IPS-15b (cell line): Measurements from ENCODE around the gene POFUT2.

Experiments used
- H3K27me3 ChIP-seq: one replicate; pipeline ENCODE4 v1.6.1; 2013; ENCODE audit warnings: low read length; ENCODE audit not compliant: control insufficient read depth, insufficient read depth
- H3K36me3 ChIP-seq: one replicate; pipeline ENCODE4 v1.6.1; 2013; ENCODE audit warnings: low read length; ENCODE audit not compliant: control insufficient read depth, insufficient read depth
- H3K4me1 ChIP-seq: one replicate; pipeline ENCODE4 v1.6.1; 2013; ENCODE audit warnings: mild to moderate bottlenecking, low read length; ENCODE audit not compliant: control insufficient read depth, insufficient read depth
- H3K4me3 ChIP-seq: one replicate; pipeline ENCODE4 v1.5.1; 2013; ENCODE audit warnings: low read depth, low read length
- H3K9ac ChIP-seq: one replicate; pipeline ENCODE4 v1.6.1; 2013; ENCODE audit warnings: low read depth, mild to moderate bottlenecking, low read length
- H3K9me3 ChIP-seq: one replicate; pipeline ENCODE4 v1.6.1; 2013; ENCODE audit warnings: mild to moderate bottlenecking, low read length; ENCODE audit not compliant: control insufficient read depth, insufficient read depth

Gene POFUT2

DNA sequence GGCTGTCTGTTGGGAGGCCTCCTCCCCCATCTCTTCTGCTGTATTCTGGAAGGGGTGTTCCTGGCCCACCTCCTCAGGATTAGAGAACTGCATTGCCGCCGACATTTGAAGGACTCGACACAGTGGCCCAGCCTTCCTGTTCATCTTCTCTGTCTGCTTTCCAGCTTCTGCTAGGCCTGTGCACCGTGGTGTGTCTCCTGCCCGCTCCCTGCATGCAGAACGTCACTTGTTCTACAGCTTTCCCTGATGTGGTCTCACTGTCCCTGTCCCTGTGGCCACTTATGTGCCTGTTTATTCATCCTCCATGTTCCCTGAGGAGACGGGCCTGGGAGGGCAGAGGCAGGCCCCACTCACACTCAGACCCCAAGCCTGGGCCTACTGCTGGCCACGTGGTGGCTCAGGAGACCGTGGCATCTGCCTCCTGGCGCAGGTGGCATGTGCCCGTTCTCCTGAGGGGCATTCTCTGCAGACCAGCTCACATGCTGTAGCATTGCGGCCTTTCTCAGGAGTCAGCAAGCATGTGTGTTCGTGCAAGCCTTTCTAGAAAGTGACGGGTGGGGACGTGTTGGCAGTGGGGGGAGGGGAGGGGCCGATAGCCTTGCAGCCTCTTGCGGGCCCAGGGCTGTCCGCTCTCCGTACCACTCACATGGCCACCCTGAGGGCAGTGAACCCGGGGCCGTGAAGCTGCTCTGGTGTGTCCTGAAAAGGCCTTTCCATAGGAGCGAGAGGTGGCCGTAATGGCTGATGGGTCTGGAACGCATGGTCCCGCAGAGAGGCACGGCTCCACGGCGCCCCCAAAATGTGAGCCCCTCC, 35.9 kb downstream of the POFUT2 start:
- H3K9me3 ChIP-seq, result no peaks in the 10 kb centered on the region
- no peak overlapping the region for H3K4me3 ChIP-seq
- no peak overlapping the region for H3K9ac ChIP-seq
- peaks cover 5% of the 10 kb centered on the region for H3K4me1 ChIP-seq
- H3K36me3 ChIP-seq, result no peaks in the 10 kb centered on the region
- H3K27me3 ChIP-seq, result no peaks in the 10 kb centered on the region

DNA sequence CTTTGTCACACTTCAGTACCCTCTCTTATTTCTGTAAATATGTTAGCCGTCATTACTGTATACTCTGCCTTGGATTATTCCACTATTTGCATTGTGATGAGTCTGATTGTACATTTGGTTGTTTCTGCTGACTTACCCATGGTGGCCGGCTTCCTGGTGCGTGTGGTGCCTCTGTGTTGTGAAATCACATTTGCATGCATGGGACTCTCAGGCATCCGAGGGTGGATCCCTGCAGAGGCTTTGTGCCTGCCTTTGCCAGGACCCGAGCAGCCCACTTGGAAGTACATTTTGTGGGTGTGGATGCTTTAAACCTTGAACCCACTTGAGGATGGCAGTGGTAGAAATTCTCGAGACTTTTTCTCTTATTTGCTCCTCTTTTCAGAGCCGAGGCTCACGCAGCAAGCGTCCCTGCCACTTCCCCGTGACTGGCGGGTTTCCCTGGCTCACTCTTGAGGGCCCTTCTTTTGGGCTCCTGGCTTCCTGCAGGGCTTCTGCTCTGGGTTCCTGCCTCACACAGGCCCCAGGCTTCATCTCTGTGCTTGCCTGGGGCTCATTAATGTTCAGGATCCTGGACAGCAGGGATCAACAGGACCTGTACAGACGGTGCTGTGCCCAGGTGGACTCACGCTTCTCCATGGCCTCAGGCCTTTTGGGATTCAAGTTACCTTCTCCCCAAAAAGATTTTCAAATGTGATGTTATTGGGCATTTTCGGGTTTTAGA, 36.6 kb downstream of the POFUT2 start:
- Histone ChIP-seq H3K9ac (no peak overlapping the region), H3K36me3 (no peaks in the 10 kb centered on the region), H3K4me3 (no peak overlapping the region), H3K4me1 (peaks cover 5% of the 10 kb centered on the region), H3K9me3 (no peaks in the 10 kb centered on the region), H3K27me3 (no peaks in the 10 kb centered on the region)

GRCh38 chr21:45250272-45250671, 37.4 kb downstream of the POFUT2 start:
- no peak overlapping the region for H3K4me3 ChIP-seq
- H3K36me3 ChIP-seq, result no peaks in the 10 kb centered on the region
- peaks cover 5% of the 10 kb centered on the region for H3K4me1 ChIP-seq
- no peaks in the 10 kb centered on the region for H3K27me3 ChIP-seq
- no peak overlapping the region for H3K9ac ChIP-seq
- no peaks in the 10 kb centered on the region for H3K9me3 ChIP-seq

DNA sequence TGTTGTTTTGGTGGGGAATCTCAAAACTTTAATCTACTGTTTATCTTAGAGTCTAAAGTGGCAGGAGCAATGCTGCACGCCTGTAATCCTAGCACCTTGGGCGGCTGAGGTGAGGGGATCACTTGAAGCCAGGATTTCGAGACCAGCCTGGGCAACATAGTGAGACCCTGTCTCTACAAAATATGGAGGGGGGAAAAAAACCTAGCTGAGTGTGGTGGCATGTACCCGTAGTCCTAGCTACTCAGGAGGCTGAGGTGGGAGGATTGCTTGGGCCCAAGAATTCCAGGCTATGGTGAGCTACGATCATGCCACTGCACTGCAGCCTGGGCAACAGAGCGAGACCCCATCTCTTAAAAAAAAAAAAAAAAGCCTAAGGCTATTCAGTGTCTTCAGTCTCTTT, 38.1 kb downstream of the POFUT2 start:
- H3K4me1 ChIP-seq, result peaks cover 5% of the 10 kb centered on the region
- no peaks in the 10 kb centered on the region for H3K9me3 ChIP-seq
- no peaks in the 10 kb centered on the region for H3K27me3 ChIP-seq
- no peak overlapping the region for H3K4me3 ChIP-seq
- H3K9ac ChIP-seq, result no peak overlapping the region
- no peaks in the 10 kb centered on the region for H3K36me3 ChIP-seq

DNA sequence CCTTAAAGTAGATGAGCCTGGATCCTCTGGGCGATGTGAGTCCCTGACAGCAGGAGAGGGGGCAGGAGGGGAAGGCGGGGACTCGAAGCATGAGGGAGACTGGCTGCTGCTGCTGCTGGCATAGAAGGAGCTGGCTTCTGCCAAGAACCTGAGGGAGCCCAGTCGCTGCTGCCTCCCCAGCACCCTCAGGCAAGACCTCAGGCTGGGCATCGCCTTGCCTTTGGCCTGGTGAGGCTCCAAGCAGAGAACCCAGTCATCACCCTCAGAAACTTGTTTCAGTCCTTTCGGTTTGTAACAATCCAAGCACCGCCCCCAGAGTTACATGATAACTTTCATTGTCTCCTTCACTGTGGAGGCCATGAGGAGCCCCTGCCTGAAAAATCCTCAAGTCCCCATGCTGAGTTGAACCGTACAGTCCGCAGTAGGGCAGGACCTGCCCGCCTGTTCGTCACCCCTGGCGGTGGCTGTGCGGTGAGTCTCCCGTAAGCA, 38.8 kb downstream of the POFUT2 start:
- peaks cover 5% of the 10 kb centered on the region for H3K4me1 ChIP-seq
- no peak overlapping the region for H3K4me3 ChIP-seq
- H3K9me3 ChIP-seq, result no peaks in the 10 kb centered on the region
- no peaks in the 10 kb centered on the region for H3K36me3 ChIP-seq
- no peaks in the 10 kb centered on the region for H3K27me3 ChIP-seq
- no peak overlapping the region for H3K9ac ChIP-seq

DNA sequence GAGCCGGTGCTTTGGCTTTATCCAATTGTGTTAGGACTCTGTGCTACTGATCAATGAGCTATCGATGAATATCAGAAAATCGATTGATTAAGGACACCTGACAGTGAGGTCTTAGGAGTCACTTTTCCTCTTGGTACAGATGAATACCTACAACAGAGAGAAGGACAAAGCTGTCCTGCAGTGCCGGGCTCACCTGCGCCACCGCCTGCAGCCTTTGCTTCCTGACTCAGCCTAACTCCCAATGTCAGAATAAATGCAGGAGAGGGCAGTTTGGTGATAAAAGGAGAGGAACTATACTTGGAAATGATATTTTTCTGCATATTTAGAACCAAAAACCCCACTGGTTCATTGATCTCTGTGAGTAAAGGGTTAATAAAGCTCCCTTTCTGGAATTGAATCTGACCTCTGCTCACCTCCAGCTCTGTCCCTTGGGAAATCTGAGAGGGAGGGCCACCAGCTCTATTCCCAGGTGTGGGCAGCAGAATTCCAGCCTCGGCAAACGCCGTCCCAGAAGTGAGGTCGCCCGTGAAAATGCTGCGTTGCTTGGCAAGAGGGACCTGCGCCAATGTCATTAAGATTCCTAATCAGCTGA, 39.3 kb downstream of the POFUT2 start:
- no peaks in the 10 kb centered on the region for H3K27me3 ChIP-seq
- H3K9ac ChIP-seq, result no peak overlapping the region
- no peaks in the 10 kb centered on the region for H3K36me3 ChIP-seq
- H3K4me3 ChIP-seq, result no peak overlapping the region
- no peaks in the 10 kb centered on the region for H3K9me3 ChIP-seq
- H3K4me1 ChIP-seq, result peaks cover 5% of the 10 kb centered on the region

DNA sequence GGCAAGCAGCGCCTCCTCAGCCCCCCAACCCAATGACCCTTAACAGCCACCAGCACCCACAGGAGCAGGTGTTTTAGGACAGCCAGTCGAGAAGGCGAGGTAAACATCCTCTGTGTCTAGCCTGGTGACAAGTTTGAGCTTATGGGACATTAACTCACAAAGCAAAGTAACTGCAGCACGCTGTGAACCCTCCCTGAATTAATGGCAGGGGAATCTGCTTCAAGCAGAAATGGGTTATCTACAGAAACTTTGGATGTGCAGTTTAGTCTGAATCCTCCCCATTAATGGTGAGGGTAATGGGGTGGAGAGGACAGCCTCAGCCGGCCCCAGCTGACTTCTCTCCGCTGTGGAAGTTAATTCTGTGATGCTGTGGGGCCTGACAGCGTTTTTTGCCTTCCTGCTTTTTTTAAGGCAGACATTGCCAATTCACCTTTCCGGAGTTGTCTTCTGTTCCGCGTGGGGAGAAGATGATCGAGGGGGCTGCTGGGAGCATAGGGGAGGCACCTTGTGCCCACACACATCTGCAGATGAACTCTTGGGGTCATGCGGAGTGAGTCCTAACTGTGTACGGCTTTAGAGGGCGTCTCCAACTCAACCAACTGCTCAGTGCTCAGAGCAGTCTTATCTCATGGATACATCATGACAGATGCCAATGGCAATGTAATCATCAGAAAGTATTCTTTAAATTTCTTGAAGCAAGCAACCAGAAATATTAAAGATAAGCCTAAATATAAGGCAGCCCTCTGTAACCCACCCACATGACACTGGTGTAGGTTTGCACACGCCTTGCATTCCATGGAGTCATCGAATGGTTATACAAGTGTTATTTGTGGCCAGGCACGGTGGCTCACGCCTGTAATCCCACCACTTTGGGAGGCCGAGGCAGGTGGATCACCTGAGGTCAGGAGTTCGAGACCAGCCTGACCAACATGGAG, 41.0 kb downstream of the POFUT2 start:
- Histone ChIP-seq H3K4me1 (peaks cover 5% of the 10 kb centered on the region), H3K9me3 (no peaks in the 10 kb centered on the region), H3K36me3 (no peaks in the 10 kb centered on the region), H3K9ac (no peak overlapping the region), H3K27me3 (no peaks in the 10 kb centered on the region), H3K4me3 (no peak overlapping the region)

GRCh38 chr21:45244799-45245340, 42.8 kb downstream of the POFUT2 start:
- Histone ChIP-seq H3K4me3 (no peak overlapping the region), H3K9ac (no peak overlapping the region), H3K4me1 (peaks cover 5% of the 10 kb centered on the region), H3K36me3 (no peaks in the 10 kb centered on the region), H3K27me3 (no peaks in the 10 kb centered on the region), H3K9me3 (no peaks in the 10 kb centered on the region)

DNA sequence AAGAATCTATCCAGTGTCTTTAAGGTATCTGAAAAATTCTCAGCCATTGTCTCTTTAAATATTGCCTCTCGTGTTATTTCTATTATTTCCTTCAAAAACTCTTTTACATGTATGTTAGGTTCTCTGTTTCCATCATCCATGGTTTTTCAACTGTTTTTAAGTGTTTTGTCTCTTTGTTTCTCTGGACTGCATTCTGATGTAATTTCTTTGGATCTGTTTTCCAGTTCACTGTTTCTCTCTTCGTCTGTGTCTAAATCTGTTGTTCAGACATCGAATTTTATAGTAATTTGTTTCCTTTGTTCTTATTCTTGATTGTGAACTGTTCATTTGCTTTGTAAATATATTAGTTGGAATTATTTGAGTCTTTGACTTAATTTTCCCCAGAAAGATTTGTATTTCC, 44.1 kb downstream of the POFUT2 start:
- H3K9me3 ChIP-seq, result no peaks in the 10 kb centered on the region
- no peaks in the 10 kb centered on the region for H3K27me3 ChIP-seq
- no peaks in the 10 kb centered on the region for H3K36me3 ChIP-seq
- no peak overlapping the region for H3K4me3 ChIP-seq
- no peak overlapping the region for H3K9ac ChIP-seq
- H3K4me1 ChIP-seq, result peaks cover 2% of the 10 kb centered on the region

GRCh38 chr21:45241357-45241756, 46.3 kb downstream of the POFUT2 start:
- no peaks in the 10 kb centered on the region for H3K36me3 ChIP-seq
- H3K4me3 ChIP-seq, result no peak overlapping the region
- no peaks in the 10 kb centered on the region for H3K27me3 ChIP-seq
- H3K9ac ChIP-seq, result no peak overlapping the region
- no peaks in the 10 kb centered on the region for H3K4me1 ChIP-seq
- no peaks in the 10 kb centered on the region for H3K9me3 ChIP-seq

DNA sequence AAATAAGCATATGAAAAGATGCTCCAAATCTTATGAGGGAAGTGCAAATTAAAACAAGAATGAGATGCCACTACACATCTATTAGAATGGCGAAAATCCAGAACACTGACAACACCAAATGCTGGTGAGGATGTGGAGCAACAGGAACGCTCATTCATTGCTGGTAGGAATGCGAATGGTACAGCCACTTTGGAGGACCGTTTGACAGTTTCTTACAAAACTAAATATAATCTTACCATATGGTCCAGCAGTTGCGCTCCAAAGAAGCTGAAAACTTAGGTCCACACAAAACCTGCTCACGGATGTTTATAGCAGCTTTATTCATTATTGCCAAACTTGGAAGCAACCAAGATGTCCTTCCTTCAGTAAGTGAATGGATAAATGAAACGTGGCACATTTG, 50.3 kb downstream of the POFUT2 start:
- Histone ChIP-seq H3K36me3 (no peaks in the 10 kb centered on the region), H3K4me3 (no peak overlapping the region), H3K9ac (no peak overlapping the region), H3K27me3 (no peaks in the 10 kb centered on the region), H3K9me3 (no peaks in the 10 kb centered on the region), H3K4me1 (no peaks in the 10 kb centered on the region)
